Endothelial cell of umbilical vein (primary cell): ENCODE data around the gene DLGAP4. TPM values are rescaled to one million over a fixed set of nuclear protein-coding genes. Genes with fewer than 3 reads are reported as not detected.

Source experiments
- BruUV-seq: library from RNA; stranded (reverse); fragments of 400-500 nt; replicated peaks from 2 replicates; lab custom pipeline; 2021; lab: Mats Ljungman, UMichigan
- CTCF ChIA-PET: fragments of 300-600, 350-600 bp; sonication (Branson Sonifier 250); formaldehyde crosslinking; loops from one replicate; lab custom pipeline; 2021; ENCODE audit warnings: antibody characterized with exemption, inconsistent platforms; lab: Charles Lee
- POLR2A ChIA-PET: fragments of 300-600, 350-600 bp; sonication (Branson Sonifier 250); formaldehyde crosslinking; loops from one replicate; lab custom pipeline; 2021; ENCODE audit warnings: antibody characterized with exemption, inconsistent platforms; lab: Charles Lee
- DNase-seq: peaks from one replicate; pipeline ENCODE4 v3.0.0-alpha.2; 2011; ENCODE audit warnings: low read depth, low spot score
- FAIRE-seq: peaks from 2 replicates; lab custom pipeline; 2011; peaks lifted over from hg19 to GRCh38; lab: Jason Lieb, UNC
- H2AFZ ChIP-seq: 2 replicates; pipeline ENCODE4 v1.6.0; 2012; ENCODE audit warnings: low read depth, low read length, control low read depth, inconsistent platforms
- H3K27ac ChIP-seq: 2 replicates; pipeline ENCODE4 v1.5.1; 2011; ENCODE audit warnings: low read depth, mild to moderate bottlenecking, control low read depth, low read length, moderate library complexity; ENCODE audit not compliant: insufficient read depth
- H3K27me3 ChIP-seq, 2 experiments: 2 replicates each; pipeline versions ENCODE4 v1.6.0 to v1.6.1; 2011; ENCODE audit warnings: low read length in 2 of 2, mixed read lengths in 1 of 2; ENCODE audit not compliant: control insufficient read depth in 2 of 2, insufficient read depth in 2 of 2
- H3K36me3 ChIP-seq, 2 experiments: 2 replicates in 1 of 2; 3 replicates in 1 of 2; pipeline ENCODE4 v1.5.1; 2011; ENCODE audit warnings: low read length in 2 of 2, mild to moderate bottlenecking in 1 of 2, moderate library complexity in 1 of 2; ENCODE audit not compliant: control insufficient read depth in 2 of 2, insufficient read depth in 2 of 2; ENCODE audit errors: extremely low read depth in 1 of 2
- H3K4me1 ChIP-seq: 3 replicates; pipeline ENCODE4 v1.5.1; 2011; ENCODE audit warnings: mild to moderate bottlenecking, low read length; ENCODE audit not compliant: control insufficient read depth, insufficient read depth; ENCODE audit errors: extremely low read depth
- H3K4me2 ChIP-seq: 2 replicates; pipeline ENCODE4 v1.6.1; 2011; ENCODE audit warnings: low read length, control low read depth, mixed read lengths; ENCODE audit not compliant: insufficient read depth
- H3K4me3 ChIP-seq, 3 experiments: fragments of 200-600 bp in 1 of 3; sonication (generic), shearing (Covaris generic) in 1 of 3; replicated peaks in 1 of 3; 2 replicates each; pipeline ENCODE4 v1.5.1; 2011 to 2016; ENCODE audit warnings: control low read depth in 3 of 3, low read length in 3 of 3, mild to moderate bottlenecking in 2 of 3, inconsistent platforms in 1 of 3, low read depth in 1 of 3, moderate library complexity in 1 of 3; ENCODE audit not compliant: insufficient read depth in 1 of 3
- H3K79me2 ChIP-seq: 2 replicates; pipeline ENCODE4 v1.6.0; 2012; ENCODE audit warnings: low read length, inconsistent platforms; ENCODE audit not compliant: control insufficient read depth, insufficient read depth
- H3K9ac ChIP-seq: replicated peaks from 2 replicates; pipeline ENCODE3; 2011; ENCODE audit warnings: low read length, control low read depth; ENCODE audit not compliant: insufficient read depth; ENCODE audit errors: extremely low read depth
- H3K9me1 ChIP-seq: replicated peaks from 3 replicates; pipeline ENCODE4 v1.6.0; 2011; ENCODE audit warnings: mild to moderate bottlenecking, low read length; ENCODE audit not compliant: control insufficient read depth, insufficient read depth; ENCODE audit errors: extremely low read depth
- H3K9me3 ChIP-seq: replicated peaks from 2 replicates; pipeline ENCODE4 v1.5.1; 2012; ENCODE audit warnings: low read length, inconsistent platforms; ENCODE audit not compliant: control insufficient read depth, insufficient read depth
- H4K20me1 ChIP-seq: replicated peaks from 2 replicates; pipeline ENCODE3; 2011; ENCODE audit warnings: mild to moderate bottlenecking, low read length; ENCODE audit not compliant: control insufficient read depth, insufficient read depth; ENCODE audit errors: extremely low read depth
- CTCF ChIP-seq, 2 donors: IDR thresholded peaks; 1 replicate in 1 of 2; 2 replicates in 1 of 2; pipeline ENCODE4 v1.5.1; 2011; ENCODE audit warnings: low read length in 2 of 2, mild to moderate bottlenecking in 2 of 2, moderate library complexity in 2 of 2, control low read depth in 1 of 2, inconsistent platforms in 1 of 2, low read depth in 1 of 2; ENCODE audit not compliant: insufficient read depth in 1 of 2; ENCODE audit errors: extremely low read depth in 1 of 2
- EZH2 ChIP-seq: IDR thresholded peaks from 2 replicates; pipeline ENCODE4 v1.6.1; 2012; ENCODE audit warnings: borderline replicate concordance, low read depth, mild to moderate bottlenecking, moderate library complexity, low read length, inconsistent platforms; ENCODE audit not compliant: severe bottlenecking
- FOS ChIP-seq: IDR thresholded peaks from 2 replicates; pipeline ENCODE4 v1.6.1; 2011; ENCODE audit warnings: mild to moderate bottlenecking, low read length, moderate library complexity, borderline replicate concordance; ENCODE audit not compliant: insufficient read depth
- GATA2 ChIP-seq: IDR thresholded peaks from 2 replicates; pipeline ENCODE4 v1.7.0; 2011; ENCODE audit warnings: low read depth, mild to moderate bottlenecking, moderate library complexity, mixed read lengths, low read length; ENCODE audit not compliant: insufficient read length, insufficient read depth
- JUN ChIP-seq: IDR thresholded peaks from 2 replicates; pipeline ENCODE4 v1.6.1; 2011; ENCODE audit warnings: borderline replicate concordance, low read depth; ENCODE audit not compliant: insufficient read length, insufficient read depth
- MAX ChIP-seq: IDR thresholded peaks from 2 replicates; pipeline ENCODE4 v1.6.1; 2011; ENCODE audit not compliant: insufficient read depth, insufficient read length
- MYC ChIP-seq: IDR thresholded peaks from one replicate; pipeline ENCODE4 v1.6.1; 2011; ENCODE audit warnings: mild to moderate bottlenecking, low read depth, low read length
- POLR2A ChIP-seq: IDR thresholded peaks from 2 replicates; pipeline ENCODE4 v1.6.1; 2012; ENCODE audit warnings: low read depth, mild to moderate bottlenecking, control low read depth, low read length
- POLR2AphosphoS5 ChIP-seq: IDR thresholded peaks from 2 replicates; pipeline ENCODE4 v1.6.1; 2012; ENCODE audit warnings: low read depth, mild to moderate bottlenecking, control low read depth, low read length, moderate library complexity; ENCODE audit not compliant: insufficient read depth
- dilution Hi-C: fragments of 300-500 bp; cut with MboI; formaldehyde crosslinking; loops from one replicate; pipeline ENCODE4 v1.15.0; 2019; ENCODE audit warnings: low sequenced_read_pairs; ENCODE audit not compliant: extremely low pct_ligation_motif_present
- intact Hi-C: fragments of 100-400 bp; cut with micrococcal nuclease; formaldehyde crosslinking; loops from one replicate; pipeline ENCODE4 v1.10.0; 2022
- polyA plus RNA-seq, 4 experiments: library from polyadenylated mRNA; depleted of rRNA in 3 of 4; stranded (reverse) in 3 of 4; unstranded in 1 of 4; fragments of >200 nt; gene quantifications; 2 replicates each; pipeline versions ENCODE4 v1.2.1 to v1.2.3, GENCODE V29; 2011 to 2012; ENCODE audit warnings: missing spikeins in 1 of 4
- total RNA-seq: library from RNA; stranded (reverse); gene quantifications from 2 replicates; pipeline ENCODE4 v1.2.3, GENCODE V29; 2021

The DLGAP4 gene
- total and polyA plus RNA-seq, 2 donors (not counting 3 experiments of a cell fraction or from before 2014, with no cell fraction given) = 57.5 to 125 TPM

- intact Hi-C loops (no loop called here), dilution Hi-C loops (no loop called here)
- H3K9ac ChIP-seq = no peak overlapping the region
- H3K27ac ChIP-seq = no peak overlapping the region
- no peaks in the 10 kb centered on the region for H3K9me3 ChIP-seq
- TF ChIP-seq GATA2 (no peak), MAX (no peak), POLR2A (no peak), POLR2AphosphoS5 (no peak), CTCF (IDR thresholded peaks at IDR 0.05; ENCODE audit: extremely low read depth in 1 of 2, insufficient read depth in 1 of 2, low read depth in 1 of 2, low read length in 2 of 2) (no peak), JUN (no peak), MYC (no peak), FOS (no peak), EZH2 (no peak)
- no peaks in the 10 kb centered on the region for H3K27me3 ChIP-seq
- no peaks in the 10 kb centered on the region for H3K4me1 ChIP-seq
- DNase-seq = no peak
- no peak overlapping the region for H3K4me3 ChIP-seq
- POLR2A ChIA-PET = no interaction called here
- H3K9me1 ChIP-seq = no peaks in the 10 kb centered on the region
- no peak for FAIRE-seq
- no peak overlapping the region for H2AFZ ChIP-seq
- BruUV-seq = no TSS peak
- H3K4me2 ChIP-seq = no peak overlapping the region
- no peaks in the 10 kb centered on the region for H3K79me2 ChIP-seq
- CTCF ChIA-PET = interaction anchor here (1.3 kb wide), 1 partner anchor 16 kb away, joined by 4 read pairs; no protein-coding TSS in a partner anchor
- H3K36me3 ChIP-seq = no peaks in the 10 kb centered on the region
- H4K20me1 ChIP-seq = no peaks in the 10 kb centered on the region
These were observed 109.4 kb downstream of the DLGAP4 start for GRCh38 chr20:36415475-36416002.
